EL (cell line): ENCODE results near the gene DAND5.
A peak's percentile ranks its signal among the peaks of the same experiment; 100 is the strongest.
"Not testable (repeated sequence)": the region's sequence is repeated elsewhere in the genome, so short reads cannot be mapped to it uniquely, and the experiment has no call there.

Experiments
- DNase-seq: peaks from one replicate; pipeline ENCODE4 v3.0.0-alpha.2; 2016

DAND5 gene

GRCh38 chr19:12946092-12946721 lies 23.2 kb upstream of the DAND5 start:
- DNase-seq = peak; percentile 81

GRCh38 chr19:12946731-12947496 lies 22.5 kb upstream of the DAND5 start:
- no peak for DNase-seq

DNA sequence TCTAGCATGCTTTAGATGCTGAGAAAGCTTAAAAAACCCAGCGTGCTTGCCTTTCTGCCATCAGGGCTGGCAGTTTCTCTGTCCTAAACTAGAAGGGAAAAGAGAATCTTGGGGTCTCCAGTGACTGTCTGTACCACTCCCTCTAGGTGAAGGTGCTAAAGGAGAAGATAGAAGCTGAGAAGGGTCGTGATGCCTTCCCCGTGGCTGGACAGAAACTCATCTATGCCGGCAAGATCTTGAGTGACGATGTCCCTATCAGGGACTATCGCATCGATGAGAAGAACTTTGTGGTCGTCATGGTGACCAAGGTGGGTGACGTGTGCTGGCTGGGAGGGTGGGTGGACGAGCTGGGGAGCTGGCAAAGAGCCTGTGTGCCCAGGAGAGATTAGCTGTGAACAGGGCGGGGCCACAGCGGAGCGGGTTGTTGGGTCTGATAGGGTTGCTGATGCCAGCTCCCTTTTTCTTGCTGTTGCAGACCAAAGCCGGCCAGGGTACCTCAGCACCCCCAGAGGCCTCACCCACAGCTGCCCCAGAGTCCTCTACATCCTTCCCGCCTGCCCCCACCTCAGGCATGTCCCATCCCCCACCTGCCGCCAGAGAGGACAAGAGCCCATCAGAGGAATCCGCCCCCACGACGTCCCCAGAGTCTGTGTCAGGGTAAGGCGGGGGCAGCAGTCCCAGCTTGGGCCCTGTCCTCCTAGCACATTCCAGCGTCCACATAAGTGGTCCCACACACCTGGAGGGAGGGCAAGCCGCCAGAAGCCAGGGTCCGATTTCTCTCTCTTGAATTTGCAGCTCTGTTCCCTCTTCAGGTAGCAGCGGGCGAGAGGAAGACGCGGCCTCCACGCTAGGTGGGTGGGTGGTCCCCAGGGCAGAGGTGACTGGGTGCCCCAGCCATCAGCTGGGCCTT lies 21.4 kb upstream of the DAND5 start:
- DNase-seq = no peak

GRCh38 chr19:12948612-12949362 lies 20.6 kb upstream of the DAND5 start:
- DNase-seq = no peak

GRCh38 chr19:12949363-12950283 lies 19.8 kb upstream of the DAND5 start:
- no peak for DNase-seq

GRCh38 chr19:12952050-12952449 lies 17.3 kb upstream of the DAND5 start:
- DNase-seq = not testable (repeated sequence)

- peak; percentile 83 for DNase-seq
Observed at GRCh38 chr19:12952488-12953137, 16.8 kb upstream of the DAND5 start.

DNA sequence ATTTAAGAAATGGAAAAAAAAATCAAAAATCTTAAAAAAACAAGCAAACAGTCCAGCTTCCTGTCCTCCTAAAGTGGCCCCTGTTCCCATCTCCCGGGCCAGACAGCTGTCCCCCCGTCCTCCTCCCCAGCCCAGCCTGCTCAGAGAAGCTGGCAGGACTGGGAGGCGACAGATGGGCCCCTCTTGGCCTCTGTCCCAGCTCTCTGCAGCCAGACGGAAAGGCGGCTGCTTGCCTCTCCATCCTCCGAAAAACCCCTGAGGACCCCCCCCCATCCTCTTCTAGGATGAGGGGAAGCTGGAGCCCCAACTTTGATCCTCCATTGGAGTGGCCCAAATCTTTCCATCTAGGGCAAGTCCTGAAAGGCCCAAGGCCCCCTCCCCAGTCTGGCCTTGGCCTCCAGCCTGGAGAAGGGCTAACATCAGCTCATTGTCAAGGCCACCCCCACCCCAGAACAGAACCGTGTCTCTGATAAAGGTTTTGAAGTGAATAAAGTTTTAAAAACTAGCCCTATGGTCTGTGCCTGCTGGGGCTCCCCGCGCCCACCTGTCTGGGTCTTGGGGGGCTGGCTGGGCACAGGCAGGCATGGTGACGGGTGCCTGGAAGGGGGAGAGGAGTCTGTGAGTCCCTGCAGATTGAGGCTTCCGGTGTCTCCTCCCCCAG lies 16.1 kb upstream of the DAND5 start:
- no peak for DNase-seq

- DNase-seq = no peak
Observed at GRCh38 chr19:12953799-12954611, 15.4 kb upstream of the DAND5 start.

- DNase-seq = no peak
Observed at GRCh38 chr19:12954612-12954962, 14.8 kb upstream of the DAND5 start.

DNA sequence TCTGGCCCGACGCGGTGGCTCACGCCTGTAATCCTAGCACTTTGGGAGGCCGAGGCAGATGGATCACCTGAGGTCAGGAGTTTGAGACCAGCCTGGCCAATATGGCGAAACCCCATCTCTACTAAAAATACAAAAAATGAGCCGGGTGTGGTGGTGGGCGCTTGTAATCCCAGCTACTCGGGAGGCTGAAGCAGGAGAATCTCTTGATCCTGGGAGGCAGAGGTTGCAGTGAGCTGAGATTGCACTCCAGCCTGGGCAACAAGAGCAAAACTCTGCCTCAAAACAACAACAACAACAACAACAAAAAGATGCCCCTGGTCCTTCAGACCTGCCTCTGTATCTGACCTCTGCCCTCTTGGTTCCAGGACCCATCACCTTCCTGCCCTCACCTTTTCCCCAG lies 13.8 kb upstream of the DAND5 start:
- not testable (repeated sequence) for DNase-seq

DNA sequence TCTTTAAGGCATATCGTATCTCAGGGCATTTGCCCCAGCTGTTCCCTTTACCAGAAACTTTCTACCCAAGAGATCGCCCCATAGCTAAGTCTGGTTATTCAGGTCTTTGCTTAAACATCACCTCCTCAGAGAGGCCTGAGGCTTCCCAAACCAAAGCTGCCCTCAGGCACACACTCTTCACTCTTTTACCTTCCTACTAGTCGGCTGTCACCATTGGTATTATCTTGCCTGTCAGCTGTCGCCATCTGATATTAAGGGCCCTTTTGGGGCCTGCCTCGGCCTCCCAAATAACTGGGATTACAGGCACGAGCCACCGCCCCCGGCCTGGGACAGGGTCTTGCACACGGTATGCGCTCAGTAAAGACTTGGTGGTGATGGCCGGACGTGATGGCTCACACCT lies 13.4 kb upstream of the DAND5 start:
- no peak for DNase-seq

- peak; percentile 79 for DNase-seq
Observed at GRCh38 chr19:12956446-12957388, 12.7 kb upstream of the DAND5 start, which contains the start of gene GADD45GIP1. TSS of gene GADD45GIP1 (minus strand) at chr19:12957223. CDS start at chr19:12957212, 11 bp downstream.

DNA sequence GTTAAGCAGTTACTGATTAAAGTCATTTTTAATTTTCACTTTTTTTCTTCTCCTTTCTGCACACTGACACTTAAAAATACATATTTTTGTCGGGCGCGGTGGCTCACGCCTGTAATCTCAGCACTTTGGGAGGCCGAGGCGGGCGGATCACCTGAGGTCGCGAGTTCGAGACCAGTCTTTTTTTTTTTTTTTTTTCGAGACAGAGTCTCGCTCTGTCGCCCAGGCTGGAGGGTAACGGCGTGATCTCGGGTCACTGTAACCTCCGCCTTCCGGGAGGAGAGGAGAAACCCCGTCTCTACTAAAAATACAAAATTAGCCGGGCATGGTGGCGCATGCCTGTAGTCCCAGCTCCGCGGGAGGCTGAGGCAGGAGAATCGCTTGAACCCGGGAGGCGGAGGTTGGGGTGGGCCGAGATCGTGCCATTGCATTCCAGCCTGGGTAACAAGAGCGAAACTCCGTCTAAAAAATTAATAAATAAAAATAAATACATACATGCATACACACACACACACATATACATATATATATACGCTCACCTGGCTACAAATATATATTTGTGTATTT lies 11.9 kb upstream of the DAND5 start:
- not testable (repeated sequence) for DNase-seq

GRCh38 chr19:12959481-12959880 lies 9.9 kb upstream of the DAND5 start:
- no peak for DNase-seq

- DNase-seq = peak; percentile 75
Observed at GRCh38 chr19:12965017-12965811, 4.2 kb upstream of the DAND5 start.

- DNase-seq = no peak
Observed at GRCh38 chr19:12965812-12966135, 3.6 kb upstream of the DAND5 start.
